ENCODE measurements around the gene AGAP1.

AGAP1 gene

GRCh38 chr2:235858881-235859280 lies 365.0 kb downstream of the AGAP1 start:
- no peak for DNase-seq

DNA sequence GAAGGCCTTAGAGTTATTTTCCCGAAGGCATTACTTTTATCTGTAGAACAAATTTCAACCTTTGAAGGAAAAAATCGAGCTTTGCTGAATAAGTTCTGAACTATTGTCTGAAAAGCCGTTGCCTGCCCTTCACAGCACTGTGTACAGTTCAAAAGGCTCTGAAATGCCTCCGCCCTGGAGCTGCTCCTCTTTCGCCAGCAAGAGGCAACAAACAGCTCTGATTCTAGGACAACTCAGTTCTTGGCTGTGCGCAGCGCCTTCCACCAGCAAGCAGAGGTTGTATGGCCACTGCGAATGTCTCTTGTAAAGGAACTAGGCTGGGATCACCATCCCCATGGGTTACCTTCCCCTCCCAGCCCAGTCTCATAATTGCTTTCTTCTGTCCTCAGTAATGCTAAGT lies 365.8 kb downstream of the AGAP1 start:
- DNase-seq = no peak

DNA sequence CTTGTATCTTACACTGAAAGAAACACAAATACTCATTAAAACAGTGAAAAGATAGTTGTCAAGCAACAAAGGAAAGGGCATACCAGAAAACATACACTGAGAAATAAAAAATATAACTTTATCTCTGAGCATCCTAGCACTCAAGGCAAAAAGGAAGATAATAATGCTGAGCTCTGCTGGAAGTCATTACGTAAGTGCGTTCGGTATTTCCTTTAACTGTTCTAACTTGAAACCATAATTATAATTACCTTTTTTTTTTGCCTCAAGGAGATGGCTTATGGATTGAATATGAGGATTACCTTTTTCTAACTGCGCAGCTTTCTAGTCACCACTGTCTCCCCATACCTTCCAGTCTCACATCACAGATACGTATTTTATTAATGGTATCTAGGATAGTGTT lies 366.3 kb downstream of the AGAP1 start:
- no peak for DNase-seq

DNA sequence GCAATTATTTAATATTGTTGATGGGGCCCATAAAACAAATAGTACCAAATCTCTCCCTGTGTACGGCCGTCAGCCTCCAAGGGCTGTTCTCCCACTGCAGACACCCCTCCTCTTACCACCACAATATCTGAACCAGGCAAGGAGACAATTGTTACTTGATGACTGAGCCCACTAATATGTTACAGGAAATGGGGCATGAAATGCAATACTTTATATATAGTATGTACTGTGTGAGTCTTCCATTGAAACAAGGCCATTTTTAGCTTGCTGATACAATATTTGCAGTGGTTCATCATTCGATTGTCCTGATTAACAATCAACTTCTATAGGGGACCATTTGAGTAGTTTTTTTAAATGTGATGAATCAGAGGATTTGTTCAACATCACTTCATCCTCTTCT lies 367.0 kb downstream of the AGAP1 start:
- no peak for DNase-seq

- no peak for DNase-seq
These were observed 367.5 kb downstream of the AGAP1 start for GRCh38 chr2:235861383-235861782.

DNA sequence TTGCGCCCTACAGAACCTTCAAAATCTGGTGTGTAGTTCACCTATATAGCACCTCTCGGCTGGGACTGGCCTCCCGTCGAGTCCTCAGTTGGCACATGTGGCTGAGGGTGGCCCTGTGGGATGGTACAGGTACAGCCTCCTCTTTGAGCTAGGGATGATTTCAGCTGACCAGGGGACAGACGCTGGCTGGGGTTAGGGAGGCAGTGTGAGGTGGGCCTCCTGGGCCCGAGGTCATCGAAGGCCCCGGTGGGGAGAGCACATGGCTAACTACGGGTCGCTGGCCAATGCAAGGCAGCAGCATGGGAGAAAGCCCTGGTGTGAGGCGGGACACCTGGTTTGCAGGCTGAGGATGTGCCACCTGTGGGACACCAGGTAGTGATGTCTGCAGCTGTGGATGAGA lies 369.6 kb downstream of the AGAP1 start:
- no peak for DNase-seq

DNA sequence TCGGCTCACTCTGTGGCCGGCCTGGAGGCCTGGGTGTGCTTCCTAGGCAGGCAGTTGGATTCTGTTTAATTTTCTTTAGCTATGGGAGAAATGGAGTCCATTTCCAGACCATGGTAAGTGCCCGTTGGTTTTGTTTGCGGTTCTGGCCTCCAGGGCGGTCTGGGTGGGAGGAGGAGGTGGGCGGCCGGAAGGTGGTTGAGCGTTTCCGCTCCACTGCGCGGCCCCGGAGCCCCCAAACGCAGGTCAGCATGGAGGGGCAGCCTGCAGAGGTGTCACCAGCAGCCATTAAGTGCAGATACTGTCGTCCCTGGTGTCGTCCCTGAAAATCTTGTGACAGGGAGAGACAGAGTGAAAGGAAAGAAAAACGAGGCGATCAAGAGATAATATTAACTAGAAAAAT lies 370.5 kb downstream of the AGAP1 start:
- no peak for DNase-seq

GRCh38 chr2:235864733-235865515 lies 371.1 kb downstream of the AGAP1 start:
- DNase-seq = no peak

DNA sequence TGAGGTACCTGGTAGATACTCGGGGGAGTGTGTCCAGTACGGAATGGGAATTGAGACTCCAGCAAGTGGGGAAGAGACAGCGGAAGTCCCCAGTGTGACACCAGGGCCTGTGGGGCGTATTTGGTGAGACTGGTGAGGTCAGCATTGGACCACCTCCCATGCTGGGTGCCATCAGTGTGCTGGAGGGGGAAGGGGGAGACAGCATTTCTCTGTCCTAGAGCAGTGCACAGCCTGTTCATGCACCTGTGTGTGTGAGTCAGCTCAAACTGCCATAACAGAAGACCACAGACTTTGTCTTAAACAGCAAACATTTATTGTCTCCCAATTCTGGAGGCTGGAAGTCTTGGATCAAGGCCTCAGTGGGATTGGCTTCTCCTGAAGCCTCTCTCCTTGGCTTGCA lies 372.5 kb downstream of the AGAP1 start:
- DNase-seq = no peak

GRCh38 chr2:235868224-235868623 lies 374.4 kb downstream of the AGAP1 start:
- no peak for DNase-seq

DNA sequence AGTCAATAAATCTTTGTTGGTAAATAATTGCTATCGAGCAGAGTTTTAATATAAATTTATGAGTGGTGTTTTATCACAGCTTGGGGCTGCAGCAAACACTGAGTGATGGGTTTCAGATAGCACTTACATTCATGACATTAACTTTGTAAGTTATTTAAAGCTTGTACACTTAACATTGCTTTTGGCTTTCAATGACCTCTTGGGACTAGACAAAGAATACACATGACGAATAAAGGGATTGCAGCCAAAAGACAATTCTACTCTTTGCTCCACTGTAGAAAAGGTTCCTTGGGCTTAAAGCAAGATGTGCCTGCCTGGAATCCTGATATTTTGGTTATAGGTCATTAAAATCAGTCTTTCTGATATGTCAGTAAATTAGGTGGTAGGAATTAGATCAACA lies 374.8 kb downstream of the AGAP1 start:
- no peak for DNase-seq

GRCh38 chr2:235870515-235870914 lies 376.7 kb downstream of the AGAP1 start:
- no peak for DNase-seq

- no peak for DNase-seq
These were observed 382.3 kb downstream of the AGAP1 start for GRCh38 chr2:235876099-235876679.

DNA sequence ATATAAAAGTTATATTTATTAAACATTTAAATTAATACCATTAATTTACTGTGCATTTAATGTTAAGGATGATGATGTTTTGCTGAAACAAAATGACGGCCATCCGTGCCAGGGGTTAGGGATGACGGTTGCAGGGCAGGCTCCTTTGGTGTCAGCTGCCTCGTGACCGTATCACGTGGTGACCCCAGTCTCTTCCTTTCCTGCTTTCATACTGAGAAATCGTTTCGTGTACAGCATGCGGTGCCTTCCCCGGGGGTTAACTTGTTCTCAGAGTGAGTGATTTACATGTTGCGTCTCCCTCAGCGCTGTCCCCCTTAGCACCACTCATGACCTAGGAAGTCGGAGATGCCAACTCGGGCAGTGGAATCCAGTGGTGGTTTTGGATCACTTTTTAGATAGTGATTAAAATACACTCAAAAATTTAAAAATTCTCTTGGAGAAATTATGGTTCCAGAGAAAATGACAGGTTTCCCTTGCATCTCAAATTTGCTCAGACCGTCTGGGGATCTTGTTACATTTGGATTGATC lies 383.5 kb downstream of the AGAP1 start:
- no peak for DNase-seq

GRCh38 chr2:235879116-235879515 lies 385.3 kb downstream of the AGAP1 start:
- no peak for DNase-seq

DNA sequence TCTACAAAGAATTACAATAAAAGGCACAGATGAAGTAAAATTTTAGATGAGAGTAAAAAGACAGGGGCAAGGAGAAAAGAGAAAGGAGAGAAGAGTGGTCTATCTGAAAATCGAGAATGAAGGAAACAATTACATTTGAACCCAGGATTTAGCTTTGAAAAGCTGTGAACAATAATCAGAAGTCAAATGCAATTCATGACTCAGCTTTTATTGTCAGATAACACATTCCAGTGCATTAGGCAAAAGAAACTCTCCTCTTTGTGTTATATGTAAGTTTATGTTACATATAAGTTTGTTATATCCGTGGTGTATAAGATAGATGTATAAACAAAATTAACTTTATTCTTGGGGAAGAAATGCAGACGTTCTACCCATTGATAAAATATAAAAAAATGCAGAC lies 389.8 kb downstream of the AGAP1 start:
- DNase-seq = no peak

GRCh38 chr2:235889302-235889630 lies 395.4 kb downstream of the AGAP1 start:
- no peak for DNase-seq

DNA sequence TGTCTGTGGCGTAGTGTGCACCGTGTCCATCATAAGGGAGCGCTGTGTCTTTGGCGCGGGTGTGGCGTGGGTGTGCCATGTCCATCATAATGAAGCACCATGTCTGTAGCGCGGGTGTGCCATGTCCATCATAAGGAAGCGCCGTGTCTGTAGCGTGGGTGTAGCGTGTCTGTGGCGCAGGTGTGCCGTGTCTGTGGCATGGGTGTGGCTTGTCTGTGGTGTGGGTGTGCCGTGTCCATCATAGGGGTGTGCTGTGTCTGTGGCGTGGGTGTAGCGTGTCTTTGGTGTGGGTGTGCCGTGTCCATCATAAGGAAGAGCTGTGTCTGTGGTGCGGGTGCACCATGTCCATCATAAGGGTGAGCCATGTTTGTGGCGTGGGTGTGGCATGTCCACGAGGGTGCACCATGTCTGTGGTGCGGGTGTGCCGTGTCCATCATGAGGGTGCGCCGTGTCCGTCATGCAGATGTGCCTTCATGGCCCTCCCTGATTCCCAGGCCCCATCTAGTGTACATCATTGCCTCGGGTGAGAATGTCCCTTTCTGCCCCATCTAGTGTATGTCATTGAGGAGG lies 399.4 kb downstream of the AGAP1 start:
- DNase-seq = no peak

DNA sequence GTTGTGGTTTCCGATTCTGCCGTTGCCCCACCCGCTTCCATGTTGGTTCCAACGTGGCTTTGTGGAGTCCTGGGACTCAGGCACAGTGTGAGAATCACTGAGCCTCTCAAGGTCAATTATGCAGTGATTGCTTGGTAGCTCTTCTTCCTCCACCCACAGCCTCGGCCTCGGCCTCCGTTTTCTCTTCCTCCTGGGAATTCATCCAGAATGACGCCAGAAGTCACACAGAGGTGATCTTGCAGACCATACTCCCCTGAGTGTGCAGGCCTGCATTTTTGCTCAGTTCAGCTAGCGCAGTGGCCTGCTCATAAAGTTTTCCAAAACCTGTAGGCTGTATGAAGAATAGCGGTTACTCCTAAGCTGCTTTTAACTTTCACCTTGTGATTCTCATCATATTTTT lies 401.0 kb downstream of the AGAP1 start:
- no peak for DNase-seq

- no peak for DNase-seq
These were observed 402.2 kb downstream of the AGAP1 start for GRCh38 chr2:235896061-235896460.

DNA sequence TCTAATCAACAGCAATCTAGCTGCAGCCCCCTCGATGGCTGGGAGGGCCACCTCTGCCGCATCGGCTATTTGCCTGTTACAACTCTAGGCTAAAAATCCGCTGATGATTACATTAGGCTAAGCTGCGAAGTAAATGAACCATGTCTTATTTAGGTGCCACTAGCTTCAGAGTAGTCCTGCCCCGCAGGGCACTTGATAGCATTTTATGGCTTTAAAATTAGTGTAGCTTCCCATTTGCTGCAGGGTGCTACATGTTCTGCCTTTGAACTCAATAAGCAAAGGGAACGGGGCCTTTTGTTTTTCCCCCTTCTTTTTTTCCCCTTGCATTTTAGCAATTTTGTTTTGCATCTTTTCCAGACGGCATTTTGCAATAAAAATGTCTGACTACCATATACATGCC lies 404.1 kb downstream of the AGAP1 start:
- DNase-seq = no peak

DNA sequence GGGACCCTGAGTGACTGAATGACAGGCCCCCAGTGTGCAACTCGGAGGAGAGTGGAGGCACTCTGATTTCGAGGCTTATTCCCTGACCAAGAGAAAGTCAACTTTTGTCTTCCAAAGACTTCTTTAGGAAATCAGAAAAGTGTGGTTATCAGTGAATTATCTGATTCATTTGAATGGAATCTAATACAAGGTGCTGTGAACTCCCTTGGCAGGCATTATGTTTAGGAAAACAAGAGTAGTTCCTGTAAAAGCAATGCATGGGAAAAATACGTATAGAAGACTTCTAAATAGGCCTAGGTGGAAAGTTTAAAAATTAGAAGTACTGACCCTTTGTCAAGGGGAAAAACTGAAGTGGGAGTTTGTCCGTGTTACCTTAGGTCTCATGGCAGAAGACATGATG lies 404.9 kb downstream of the AGAP1 start:
- DNase-seq = no peak

DNA sequence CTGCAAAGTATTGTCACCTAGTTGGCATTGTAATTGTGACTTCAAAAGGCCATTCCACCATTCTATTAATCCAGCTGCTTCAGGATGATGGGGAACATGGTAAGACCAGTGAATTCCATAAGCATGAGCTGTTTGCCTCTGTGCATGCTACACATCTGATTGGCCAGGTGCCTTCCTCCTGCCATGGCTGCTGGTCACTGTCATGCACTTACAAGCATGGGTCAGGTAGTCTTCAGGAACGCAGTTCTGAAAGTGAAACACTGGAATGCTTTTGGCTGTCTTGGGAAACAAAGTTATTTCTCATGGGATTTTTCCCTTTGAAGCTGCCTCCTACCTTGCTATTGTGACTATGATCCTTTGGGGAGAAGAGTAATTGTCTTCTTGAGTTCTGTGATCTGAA lies 406.8 kb downstream of the AGAP1 start:
- DNase-seq = no peak

DNA sequence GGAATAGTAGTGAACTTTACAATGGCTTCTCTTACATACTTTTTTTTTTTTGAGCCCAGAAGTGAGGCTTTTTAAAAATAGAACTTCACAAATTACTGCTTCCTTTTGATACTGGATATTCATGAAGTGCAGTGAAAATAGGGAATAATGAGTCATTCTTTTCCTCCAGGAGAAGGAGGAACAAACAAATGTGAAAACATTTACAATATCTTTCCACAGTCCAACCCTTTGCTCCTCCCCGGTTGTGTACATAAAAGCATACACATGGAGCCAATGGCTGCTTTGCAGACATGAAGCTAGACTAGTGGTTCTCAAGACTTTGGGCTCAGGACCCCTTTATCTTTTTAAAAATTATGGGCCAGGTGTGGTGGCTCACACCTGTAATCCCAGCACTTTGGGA lies 407.4 kb downstream of the AGAP1 start:
- DNase-seq = no peak
